Astrocyte of the cerebellum (primary cell): ENCODE results near the gene MBP.
A peak's percentile ranks its signal among the peaks of the same experiment; 100 is the strongest.

Source experiments
- DNase-seq: peaks from one replicate; pipeline ENCODE4 v3.0.0-alpha.2; 2011; ENCODE audit warnings: low read depth
- H3K4me3 ChIP-seq: 2 replicates; pipeline ENCODE4 v1.5.1; 2011; ENCODE audit warnings: mild to moderate bottlenecking, low read depth, low read length, moderate library complexity
- CTCF ChIP-seq: IDR thresholded peaks from 2 replicates; pipeline ENCODE4 v1.5.1; 2012; ENCODE audit warnings: low read length, low read depth, moderate library complexity, mild to moderate bottlenecking; ENCODE audit errors: missing control alignments
- in situ Hi-C: cut with HindIII; loops from 2 replicates; pipeline ENCODE4 v1.10.0; 2017; ENCODE audit warnings: low sequenced_read_pairs

Gene MBP

GRCh38 chr18:77087393-77088141, 45.0 kb downstream of the MBP start:
- no peak for TF ChIP-seq CTCF
- no peak for DNase-seq
- H3K4me3 ChIP-seq, result peak overlapping the region; percentile 28
- in situ Hi-C loops, result no loop called here

- DNase-seq, result no peak
Measured at GRCh38 chr18:77086656-77087392, 45.8 kb downstream of the MBP start.

GRCh38 chr18:77086034-77086433, 46.5 kb downstream of the MBP start:
- no peak overlapping the region for H3K4me3 ChIP-seq
- no peak for TF ChIP-seq CTCF
- DNase-seq, result no peak
- in situ Hi-C loops, result no loop called here

More at GRCh38 chr18:77086656-77087392, 45.8 kb downstream of the MBP start:
- H3K4me3 ChIP-seq, result peak overlapping the region; percentile 28
- TF ChIP-seq CTCF, result no peak
- in situ Hi-C loops, result no loop called here

- no peak for TF ChIP-seq CTCF
- no peak overlapping the region for H3K4me3 ChIP-seq
- DNase-seq, result no peak
- in situ Hi-C loops, result no loop called here
Measured at GRCh38 chr18:77084688-77085035, 47.9 kb downstream of the MBP start.

GRCh38 chr18:77082316-77082955, 50.1 kb downstream of the MBP start:
- in situ Hi-C loops, result no loop called here
- DNase-seq, result no peak
- no peak for TF ChIP-seq CTCF
- H3K4me3 ChIP-seq, result no peak overlapping the region

- in situ Hi-C loops, result no loop called here
- no peak for TF ChIP-seq CTCF
- no peak overlapping the region for H3K4me3 ChIP-seq
- DNase-seq, result peak; percentile 91
Measured at GRCh38 chr18:77081390-77081778, 51.2 kb downstream of the MBP start.
